ENCODE data around the gene ZHX3. TPM values are rescaled to one million over a fixed set of nuclear protein-coding genes. Genes with fewer than 3 reads are reported as not detected.
A peak's percentile ranks its signal among the peaks of the same experiment; 100 is the strongest.

Gene ZHX3
- total and polyA plus RNA-seq, 9 of the 15 experiments (the other 6 are each of a cell fraction or from before 2014, with no cell fraction given): 0.80 to 14.6 (median 4.9) TPM

DNA sequence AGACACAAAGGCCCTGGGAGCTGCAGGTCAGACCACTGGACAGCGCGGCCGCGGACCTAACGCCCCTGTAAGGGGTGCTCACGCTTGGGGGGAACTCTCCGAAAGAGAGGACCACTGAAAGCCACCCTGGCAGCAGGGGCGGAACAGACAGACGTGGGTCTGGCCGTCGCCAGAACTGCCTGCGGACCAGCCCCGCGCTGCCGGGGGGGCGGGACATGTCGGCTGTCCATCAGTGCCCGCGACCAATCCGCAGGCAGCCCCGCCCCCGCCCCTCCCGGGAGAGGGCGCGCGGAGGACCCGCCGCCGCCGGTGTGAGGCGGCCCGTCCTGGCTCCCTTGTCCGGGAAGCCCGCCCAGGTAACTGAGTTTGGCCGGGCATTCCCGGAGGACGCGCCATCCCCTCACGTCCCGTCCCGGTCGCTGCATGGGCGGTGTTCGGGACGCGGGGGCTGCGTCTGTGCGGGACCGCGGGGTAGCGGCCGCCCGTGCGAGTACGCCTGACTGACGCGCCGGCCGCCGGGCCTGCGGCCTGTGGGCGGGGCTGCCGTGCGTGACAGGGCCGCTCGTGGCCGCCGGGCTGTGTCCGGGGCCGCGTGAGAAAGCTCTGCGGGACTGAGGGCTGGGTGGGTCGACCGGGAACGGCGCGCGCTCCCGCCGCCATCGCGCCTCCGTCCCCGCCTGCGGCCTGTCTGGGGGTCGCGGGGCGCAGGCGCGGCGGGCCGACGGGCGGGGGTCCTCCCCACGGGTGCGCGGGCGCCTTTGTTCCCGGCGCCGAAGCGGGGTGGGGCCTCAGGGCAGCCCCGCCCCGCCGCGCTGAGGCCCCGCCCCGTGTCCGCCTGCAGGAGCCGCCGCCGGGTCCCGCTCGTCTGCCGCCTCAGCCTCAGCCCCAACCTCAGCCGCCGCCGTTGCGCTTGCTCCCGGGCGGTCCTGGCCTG is 180.6 kb downstream of the ZHX3 start, which contains the start of gene PLCG1 (continued):
- no peak for TF ChIP-seq BRF1 (IDR thresholded peaks at IDR 0.05; ENCODE audit: borderline replicate concordance, extremely low read depth, insufficient read length)
- TF ChIP-seq POU5F1 (IDR thresholded peaks at IDR 0.05; ENCODE audit: borderline replicate concordance, low read depth, low read length, partially characterized antibody): no peak
- TF ChIP-seq, protein P1, sequence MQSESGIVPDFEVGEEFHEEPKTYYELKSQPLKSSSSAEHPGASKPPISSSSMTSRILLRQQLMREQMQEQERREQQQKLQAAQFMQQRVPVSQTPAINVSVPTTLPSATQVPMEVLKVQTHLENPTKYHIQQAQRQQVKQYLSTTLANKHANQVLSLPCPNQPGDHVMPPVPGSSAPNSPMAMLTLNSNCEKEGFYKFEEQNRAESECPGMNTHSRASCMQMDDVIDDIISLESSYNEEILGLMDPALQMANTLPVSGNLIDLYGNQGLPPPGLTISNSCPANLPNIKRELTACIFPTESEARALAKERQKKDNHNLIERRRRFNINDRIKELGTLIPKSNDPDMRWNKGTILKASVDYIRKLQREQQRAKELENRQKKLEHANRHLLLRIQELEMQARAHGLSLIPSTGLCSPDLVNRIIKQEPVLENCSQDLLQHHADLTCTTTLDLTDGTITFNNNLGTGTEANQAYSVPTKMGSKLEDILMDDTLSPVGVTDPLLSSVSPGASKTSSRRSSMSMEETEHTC (IDR thresholded peaks at IDR 0.05): 0 out of 2 replicates have a peak, but pooled peaks have one; percentile 23
- no peak for TF ChIP-seq MAFG (tag; conservative IDR thresholded peaks at IDR 0.05)
- TF ChIP-seq HNRNPH1 (optimal IDR thresholded peaks at IDR 0.05; ENCODE audit: low read depth, low read length): no peak
- TF ChIP-seq XRCC5 (IDR thresholded peaks at IDR 0.05; ENCODE audit: low read depth, low read length): no peak
- TF ChIP-seq, protein P2, sequence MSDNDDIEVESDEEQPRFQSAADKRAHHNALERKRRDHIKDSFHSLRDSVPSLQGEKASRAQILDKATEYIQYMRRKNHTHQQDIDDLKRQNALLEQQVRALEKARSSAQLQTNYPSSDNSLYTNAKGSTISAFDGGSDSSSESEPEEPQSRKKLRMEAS (CRISPR knock-in tag; IDR thresholded peaks at IDR 0.05): peak; percentile 63; the same call in 1 of the 2 replicates
- no peak for TF ChIP-seq ZNF3 (CRISPR knock-in tag; IDR thresholded peaks at IDR 0.05)
- TF ChIP-seq NR2C2 (CRISPR knock-in tag; IDR thresholded peaks at IDR 0.05): 0 out of 2 replicates have a peak, but pooled peaks have one; percentile 43
- no peak for TF ChIP-seq NR2C2 (tag; IDR thresholded peaks at IDR 0.05)
- no peak for TF ChIP-seq MAFF (IDR thresholded peaks at IDR 0.05; ENCODE audit: low read length)
- TF ChIP-seq FOXJ2 (tag; IDR thresholded peaks at IDR 0.05): no peak
- TF ChIP-seq, protein P3, sequence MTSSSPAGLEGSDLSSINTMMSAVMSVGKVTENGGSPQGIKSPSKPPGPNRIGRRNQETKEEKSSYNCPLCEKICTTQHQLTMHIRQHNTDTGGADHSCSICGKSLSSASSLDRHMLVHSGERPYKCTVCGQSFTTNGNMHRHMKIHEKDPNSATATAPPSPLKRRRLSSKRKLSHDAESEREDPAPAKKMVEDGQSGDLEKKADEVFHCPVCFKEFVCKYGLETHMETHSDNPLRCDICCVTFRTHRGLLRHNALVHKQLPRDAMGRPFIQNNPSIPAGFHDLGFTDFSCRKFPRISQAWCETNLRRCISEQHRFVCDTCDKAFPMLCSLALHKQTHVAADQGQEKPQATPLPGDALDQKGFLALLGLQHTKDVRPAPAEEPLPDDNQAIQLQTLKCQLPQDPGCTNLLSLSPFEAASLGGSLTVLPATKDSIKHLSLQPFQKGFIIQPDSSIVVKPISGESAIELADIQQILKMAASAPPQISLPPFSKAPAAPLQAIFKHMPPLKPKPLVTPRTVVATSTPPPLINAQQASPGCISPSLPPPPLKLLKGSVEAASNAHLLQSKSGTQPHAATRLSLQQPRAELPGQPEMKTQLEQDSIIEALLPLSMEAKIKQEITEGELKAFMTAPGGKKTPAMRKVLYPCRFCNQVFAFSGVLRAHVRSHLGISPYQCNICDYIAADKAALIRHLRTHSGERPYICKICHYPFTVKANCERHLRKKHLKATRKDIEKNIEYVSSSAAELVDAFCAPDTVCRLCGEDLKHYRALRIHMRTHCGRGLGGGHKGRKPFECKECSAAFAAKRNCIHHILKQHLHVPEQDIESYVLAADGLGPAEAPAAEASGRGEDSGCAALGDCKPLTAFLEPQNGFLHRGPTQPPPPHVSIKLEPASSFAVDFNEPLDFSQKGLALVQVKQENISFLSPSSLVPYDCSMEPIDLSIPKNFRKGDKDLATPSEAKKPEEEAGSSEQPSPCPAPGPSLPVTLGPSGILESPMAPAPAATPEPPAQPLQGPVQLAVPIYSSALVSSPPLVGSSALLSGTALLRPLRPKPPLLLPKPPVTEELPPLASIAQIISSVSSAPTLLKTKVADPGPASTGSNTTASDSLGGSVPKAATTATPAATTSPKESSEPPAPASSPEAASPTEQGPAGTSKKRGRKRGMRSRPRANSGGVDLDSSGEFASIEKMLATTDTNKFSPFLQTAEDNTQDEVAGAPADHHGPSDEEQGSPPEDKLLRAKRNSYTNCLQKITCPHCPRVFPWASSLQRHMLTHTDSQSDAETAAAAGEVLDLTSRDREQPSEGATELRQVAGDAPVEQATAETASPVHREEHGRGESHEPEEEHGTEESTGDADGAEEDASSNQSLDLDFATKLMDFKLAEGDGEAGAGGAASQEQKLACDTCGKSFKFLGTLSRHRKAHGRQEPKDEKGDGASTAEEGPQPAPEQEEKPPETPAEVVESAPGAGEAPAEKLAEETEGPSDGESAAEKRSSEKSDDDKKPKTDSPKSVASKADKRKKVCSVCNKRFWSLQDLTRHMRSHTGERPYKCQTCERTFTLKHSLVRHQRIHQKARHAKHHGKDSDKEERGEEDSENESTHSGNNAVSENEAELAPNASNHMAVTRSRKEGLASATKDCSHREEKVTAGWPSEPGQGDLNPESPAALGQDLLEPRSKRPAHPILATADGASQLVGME (CRISPR knock-in tag; IDR thresholded peaks at IDR 0.05): no peak
- TF ChIP-seq TFAM (CRISPR knock-in tag; conservative IDR thresholded peaks at IDR 0.05): no peak
- TF ChIP-seq EP400 (IDR thresholded peaks at IDR 0.05): peak; percentile 52; the same call in 1 of the 2 replicates
- no peak for TF ChIP-seq ZNF124 (CRISPR knock-in tag; IDR thresholded peaks at IDR 0.05)
- TF ChIP-seq KLF13 (tag; IDR thresholded peaks at IDR 0.05; ENCODE audit: borderline replicate concordance, low read depth): peak; percentile 60; the same call in 1 of the 2 replicates
- TF ChIP-seq, protein P4, sequence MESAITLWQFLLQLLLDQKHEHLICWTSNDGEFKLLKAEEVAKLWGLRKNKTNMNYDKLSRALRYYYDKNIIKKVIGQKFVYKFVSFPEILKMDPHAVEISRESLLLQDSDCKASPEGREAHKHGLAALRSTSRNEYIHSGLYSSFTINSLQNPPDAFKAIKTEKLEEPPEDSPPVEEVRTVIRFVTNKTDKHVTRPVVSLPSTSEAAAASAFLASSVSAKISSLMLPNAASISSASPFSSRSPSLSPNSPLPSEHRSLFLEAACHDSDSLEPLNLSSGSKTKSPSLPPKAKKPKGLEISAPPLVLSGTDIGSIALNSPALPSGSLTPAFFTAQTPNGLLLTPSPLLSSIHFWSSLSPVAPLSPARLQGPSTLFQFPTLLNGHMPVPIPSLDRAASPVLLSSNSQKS (CRISPR knock-in tag; IDR thresholded peaks at IDR 0.05): no peak
